GM10266 (cell line): ENCODE results near the gene UIMC1.
"Not testable (repeated sequence)": the region's sequence is repeated elsewhere in the genome, so short reads cannot be mapped to it uniquely, and the experiment has no call there.

Source experiments
- DNase-seq: peaks from one replicate; pipeline ENCODE4 v3.0.0; 2012; ENCODE audit errors: extremely low spot score
- CTCF ChIP-seq: IDR thresholded peaks from 2 replicates; pipeline ENCODE4 v1.5.1; 2012; ENCODE audit warnings: mild to moderate bottlenecking, low read depth; ENCODE audit not compliant: control insufficient read depth, insufficient read depth; ENCODE audit errors: missing control alignments

Gene UIMC1

GRCh38 chr5:177008716-177009115, 2.1 kb upstream of the UIMC1 start:
- DNase-seq, result no peak
- no peak for TF ChIP-seq CTCF

- peak; percentile 57 for DNase-seq
- peak; percentile 69 for TF ChIP-seq CTCF
Observed at GRCh38 chr5:177005619-177006264, 837 bp downstream of the UIMC1 start.

- no peak for DNase-seq
- no peak for TF ChIP-seq CTCF
Observed at GRCh38 chr5:177004961-177005360, 1.6 kb downstream of the UIMC1 start.

GRCh38 chr5:177003649-177004048, 2.9 kb downstream of the UIMC1 start:
- no peak for DNase-seq
- no peak for TF ChIP-seq CTCF

GRCh38 chr5:176999526-176999925, 7.1 kb downstream of the UIMC1 start:
- not testable (repeated sequence) for DNase-seq

- TF ChIP-seq CTCF, result no peak
- no peak for DNase-seq
Observed at GRCh38 chr5:176998828-176999227, 7.8 kb downstream of the UIMC1 start.

GRCh38 chr5:176996780-176997179, 9.8 kb downstream of the UIMC1 start:
- TF ChIP-seq CTCF, result no peak
- no peak for DNase-seq

- DNase-seq, result no peak
- no peak for TF ChIP-seq CTCF
Observed at GRCh38 chr5:176995896-176996767, 10.4 kb downstream of the UIMC1 start.
